Activated CD8-positive, alpha-beta memory T cell treated with anti-CD3 and anti-CD28 coated beads, Interleukin-2, amount 50 U/mL, for 24 hours (primary cell): ENCODE data around the gene SNAP47.

Experiments
- DNase-seq: peaks from one replicate; pipeline ENCODE4 v3.0.0-alpha.2; 2020; ENCODE audit errors: extremely low read depth

The SNAP47 gene

DNA sequence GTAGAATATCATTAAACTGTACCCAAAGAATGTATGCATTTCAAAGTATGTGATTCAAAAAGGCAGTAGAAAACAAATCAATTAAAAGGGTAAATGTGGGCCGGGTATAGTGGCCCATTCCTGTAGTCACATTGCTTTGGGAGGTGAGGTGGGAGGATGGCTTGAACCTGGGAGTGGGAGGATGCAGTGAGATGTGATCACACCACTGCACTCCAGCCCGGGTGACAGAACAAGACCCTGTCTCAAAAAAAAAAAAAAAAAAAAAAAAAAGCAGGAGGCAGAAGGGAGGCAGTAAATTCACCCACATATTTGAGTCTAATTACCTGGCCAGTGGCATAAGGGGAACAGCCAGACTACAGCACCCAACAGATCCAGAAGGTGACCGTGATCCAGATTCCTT lies 62.4 kb downstream of the SNAP47 start:
- DNase-seq: no peak

DNA sequence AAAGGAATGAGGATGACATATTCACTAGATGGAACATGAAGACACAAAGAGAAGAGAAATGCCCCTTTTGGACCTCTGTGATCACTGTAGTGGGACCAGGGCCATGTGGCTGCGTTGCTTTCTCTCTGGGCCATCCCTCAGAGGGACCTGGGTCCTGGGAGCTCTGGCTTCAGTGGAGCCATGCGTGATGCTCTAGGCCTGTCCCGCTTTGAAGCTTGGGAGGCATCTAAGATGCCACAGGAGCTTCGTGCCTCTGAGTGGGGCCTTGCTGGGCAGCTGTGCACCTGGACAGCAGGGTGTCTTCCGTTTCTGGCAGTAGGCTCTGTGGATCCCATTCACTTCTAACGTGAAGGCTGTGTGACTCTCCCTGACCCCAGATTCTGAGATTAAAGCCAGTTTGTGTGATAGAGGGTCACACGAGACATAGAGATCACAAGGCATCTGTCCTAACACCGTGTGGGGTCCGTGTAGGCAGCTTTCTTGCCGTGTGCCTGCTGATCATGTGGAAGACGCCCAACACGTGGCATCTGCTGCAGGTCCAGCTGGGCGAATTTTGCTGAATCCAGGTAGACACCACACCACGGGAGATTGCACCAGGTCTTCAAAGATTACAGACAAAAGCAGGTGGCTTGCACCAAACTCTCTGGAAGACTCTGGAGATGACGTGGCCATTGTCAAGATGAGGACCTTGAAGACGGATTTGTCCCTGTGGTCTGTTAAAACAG lies 63.0 kb downstream of the SNAP47 start:
- no peak for DNase-seq

DNA sequence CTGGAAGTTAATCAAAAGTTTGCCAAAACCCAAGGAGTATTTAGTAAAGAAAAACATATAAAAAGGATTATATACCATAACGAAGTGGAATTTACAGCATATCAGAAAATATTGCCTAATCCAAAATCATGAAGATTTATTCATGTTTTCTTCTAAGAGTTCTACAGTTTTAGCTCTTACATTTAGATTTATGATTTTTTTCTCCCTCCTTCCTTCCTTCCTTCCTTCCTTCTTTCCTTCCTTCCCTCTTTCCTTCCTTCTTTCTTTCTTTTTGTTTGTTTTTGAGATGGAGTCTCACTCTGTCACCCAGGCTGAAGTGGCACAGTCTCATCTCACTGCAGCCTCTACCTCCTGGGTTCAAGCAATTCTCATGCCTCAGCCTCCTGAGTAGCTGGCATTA lies 64.5 kb downstream of the SNAP47 start:
- no peak for DNase-seq

DNA sequence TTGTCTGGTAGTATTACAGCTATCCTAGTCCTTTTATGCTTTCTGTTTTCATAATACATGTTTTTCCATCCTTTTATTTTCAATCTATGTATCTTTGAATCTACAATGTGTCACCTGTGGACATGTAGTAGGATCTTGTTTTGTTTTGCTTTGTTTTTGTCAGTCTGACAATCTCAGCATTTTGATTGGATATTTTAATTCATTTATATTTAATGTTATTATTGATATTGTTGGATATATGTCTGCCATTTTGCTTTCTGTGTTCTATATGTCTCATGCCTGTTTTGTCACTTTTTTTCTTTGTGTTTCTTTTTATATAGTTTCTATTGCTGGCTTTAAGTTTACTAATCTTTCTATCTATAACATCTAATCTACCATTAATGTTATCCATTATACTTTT lies 68.7 kb downstream of the SNAP47 start:
- DNase-seq: no peak

DNA sequence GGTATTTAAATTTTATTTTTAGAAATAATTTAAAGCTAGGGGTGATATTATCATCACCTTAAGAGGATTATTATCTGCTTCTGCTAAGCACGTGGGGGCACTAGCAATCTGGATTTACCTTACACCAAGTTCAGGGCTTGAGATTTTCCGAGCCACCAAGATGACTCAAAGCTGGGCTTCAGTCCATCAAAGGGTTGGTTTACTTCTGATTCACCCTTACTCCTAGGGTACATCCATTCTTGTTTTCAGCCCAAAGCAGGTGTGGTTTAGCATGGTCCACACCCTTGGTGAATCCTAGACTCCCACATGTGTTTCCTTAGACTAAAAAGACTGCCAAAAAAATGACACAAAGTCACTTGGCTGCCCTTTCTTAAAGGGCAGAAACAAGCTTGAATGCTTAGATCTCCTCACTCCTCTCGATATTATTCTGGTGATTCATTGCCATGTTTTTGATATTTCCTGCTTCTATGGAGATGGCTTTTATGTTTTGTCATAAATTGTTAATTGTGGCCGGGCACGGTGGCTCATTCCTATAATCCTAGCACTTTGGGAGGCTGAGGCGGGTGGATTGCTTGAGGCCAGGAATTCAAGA lies 70.5 kb downstream of the SNAP47 start:
- DNase-seq: no peak

DNA sequence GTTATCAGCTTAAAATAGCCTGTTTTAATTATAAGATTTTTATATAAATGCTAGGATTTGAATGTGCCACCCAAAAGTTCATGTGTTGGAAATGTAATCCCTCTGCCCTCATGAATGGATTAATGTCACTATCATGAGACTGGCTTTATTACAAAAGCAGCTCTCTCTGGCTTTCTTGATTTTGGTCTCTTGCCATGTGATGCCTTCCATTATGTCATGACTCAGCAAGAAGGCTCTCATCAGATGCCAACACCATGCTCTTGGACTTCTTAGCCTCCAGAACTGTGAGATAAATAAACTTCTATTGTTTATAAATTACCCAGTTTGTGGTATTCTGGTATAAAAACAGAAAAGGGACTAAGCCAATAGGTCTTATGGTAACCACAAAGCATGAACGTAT lies 73.3 kb downstream of the SNAP47 start:
- no peak for DNase-seq

DNA sequence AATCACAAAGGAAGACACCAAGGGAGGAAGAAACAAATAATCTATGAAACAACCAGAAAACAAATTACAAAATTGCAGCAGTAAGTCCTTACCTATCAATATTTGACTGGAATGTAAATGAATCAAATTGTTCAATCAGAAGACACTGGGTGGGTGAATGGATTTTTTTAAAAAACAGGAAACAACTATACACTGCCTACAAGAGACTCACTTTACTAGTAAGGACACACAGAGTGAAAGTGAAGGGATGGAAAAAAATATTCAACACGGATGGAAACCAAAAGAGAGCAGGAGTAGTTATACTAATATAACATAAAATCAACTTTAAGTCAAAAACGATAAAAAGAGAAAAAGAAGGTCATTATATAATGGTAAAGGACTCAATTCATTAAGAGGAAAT lies 73.8 kb downstream of the SNAP47 start:
- DNase-seq: no peak

DNA sequence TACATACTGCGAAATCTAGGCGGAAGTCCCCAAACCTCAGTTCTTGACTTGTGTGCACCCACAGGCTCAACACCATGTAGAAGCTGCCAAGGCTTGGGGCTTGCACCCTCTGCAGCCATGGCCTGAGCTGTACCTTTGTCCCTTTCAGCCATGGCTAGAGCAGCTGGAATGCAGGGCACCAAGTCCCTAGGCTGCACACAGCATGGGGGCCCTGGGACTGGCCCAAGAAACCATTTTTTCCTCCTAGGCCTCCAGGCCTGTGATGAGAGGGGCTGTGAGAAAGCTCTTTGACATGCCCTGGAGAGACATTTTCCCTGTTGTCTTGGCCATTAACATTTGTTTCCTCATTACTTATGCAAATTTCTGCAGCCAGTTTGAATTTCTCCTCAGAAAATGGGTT lies 78.7 kb downstream of the SNAP47 start:
- DNase-seq: no peak

DNA sequence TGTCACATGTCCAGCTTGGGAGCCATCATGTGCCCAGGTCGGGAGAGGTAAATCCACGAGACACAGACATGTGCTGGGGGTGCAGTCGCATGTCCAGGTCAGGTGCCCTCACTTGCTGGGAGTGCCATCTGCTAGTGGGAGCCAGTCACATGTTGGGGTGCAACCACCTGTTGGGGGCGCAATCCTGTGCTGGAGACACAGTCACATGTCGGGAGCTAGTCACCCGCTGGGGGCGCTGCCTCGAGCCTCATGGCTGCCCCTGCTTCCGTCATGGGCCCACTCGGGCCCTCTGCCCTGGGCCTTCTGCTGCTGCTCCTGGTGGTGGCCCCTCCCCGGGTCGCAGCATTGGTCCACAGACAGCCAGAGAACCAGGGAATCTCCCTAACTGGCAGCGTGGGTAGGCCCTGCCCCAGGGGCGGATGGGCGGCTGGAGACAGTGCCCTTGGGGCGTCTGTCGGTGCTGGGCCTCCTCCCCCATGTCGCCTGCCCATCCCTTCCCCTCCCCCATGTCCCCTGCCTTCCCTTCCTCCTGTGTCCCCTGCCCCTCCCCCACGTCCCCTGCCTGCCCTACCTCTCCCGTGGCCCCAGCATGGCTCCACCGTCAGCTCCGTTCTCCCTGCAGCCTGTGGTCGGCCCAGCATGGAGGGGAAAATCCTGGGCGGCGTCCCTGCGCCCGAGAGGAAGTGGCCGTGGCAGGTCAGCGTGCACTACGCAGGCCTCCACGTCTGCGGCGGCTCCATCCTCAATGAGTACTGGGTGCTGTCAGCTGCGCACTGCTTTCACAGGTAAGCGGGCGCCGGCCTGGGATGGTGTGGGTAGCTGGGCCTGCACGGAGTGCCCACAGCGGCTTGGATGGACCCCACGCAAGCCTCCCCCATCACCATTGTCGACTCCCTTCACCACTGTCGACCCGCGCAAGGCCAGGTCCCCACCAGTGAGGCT lies 80.5 kb downstream of the SNAP47 start, which contains the start of gene PRSS38:
Gene PRSS38, plus strand, starts transcription at position 208 of the 942 bp plus-strand sequence. Its CDS starts 42 bp downstream, at position 250.
- no peak for DNase-seq

DNA sequence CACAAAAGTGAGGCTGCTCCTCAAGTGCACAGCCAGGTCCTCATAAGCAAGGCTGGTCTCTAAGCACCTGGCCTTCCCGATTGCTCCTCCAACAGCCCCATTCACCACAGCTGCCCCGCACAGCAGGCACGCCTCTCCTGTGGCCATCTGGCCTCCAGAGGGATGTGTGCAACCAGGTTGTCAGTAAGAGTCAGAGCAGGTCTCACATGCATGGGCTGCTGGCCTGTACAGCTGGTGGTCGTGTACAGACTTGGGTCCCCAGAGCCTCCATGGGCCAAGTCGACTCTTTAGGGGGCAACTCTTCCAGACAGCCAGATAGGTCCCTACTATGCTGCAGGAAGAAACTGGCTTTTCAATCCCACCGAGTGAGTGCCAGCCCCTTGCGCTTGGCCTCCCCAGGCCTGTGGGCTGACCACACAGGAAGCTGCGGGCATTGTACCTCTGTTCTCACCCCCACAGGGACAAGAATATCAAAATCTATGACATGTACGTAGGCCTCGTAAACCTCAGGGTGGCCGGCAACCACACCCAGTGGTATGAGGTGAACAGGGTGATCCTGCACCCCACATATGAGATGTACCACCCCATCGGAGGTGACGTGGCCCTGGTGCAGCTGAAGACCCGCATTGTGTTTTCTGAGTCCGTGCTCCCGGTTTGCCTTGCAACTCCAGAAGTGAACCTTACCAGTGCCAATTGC lies 81.7 kb downstream of the SNAP47 start:
- DNase-seq: no peak

DNA sequence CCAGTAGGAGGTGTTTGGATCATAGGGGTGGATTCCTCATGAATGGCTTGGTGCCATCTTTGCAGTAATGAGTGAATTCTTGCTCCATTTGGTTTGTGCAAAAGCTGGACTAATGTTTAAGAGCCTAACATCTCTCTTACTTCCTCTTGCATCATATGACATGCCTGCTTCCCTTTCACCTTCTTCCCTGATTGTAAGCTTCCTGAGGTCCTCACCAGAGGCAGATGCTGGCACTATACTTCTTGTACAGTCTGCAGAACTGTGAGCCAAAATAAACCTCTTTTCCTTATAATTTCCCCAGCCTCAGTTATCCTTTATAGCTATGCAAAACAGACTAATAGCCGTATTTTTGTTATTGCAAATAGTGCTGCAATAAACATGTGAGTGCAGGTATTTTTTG lies 88.3 kb downstream of the SNAP47 start:
- DNase-seq: no peak

DNA sequence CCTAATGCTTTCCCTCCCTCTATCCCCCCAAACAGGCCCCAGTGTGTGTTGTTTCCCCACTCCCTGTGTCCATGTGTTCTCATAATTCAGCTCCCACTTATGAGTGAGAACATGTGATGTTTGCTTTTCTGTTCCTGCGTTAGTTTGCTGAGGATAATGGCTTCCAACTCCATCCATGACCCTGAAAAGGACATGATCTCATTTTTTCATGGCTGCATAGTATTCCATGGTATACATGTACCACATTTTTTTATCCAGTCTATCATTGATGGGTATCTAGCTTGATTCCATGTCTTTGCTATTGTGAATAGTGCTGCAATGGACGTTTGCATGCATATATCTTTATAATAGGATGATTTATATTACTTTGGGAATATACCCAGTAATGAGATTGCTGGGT lies 89.0 kb downstream of the SNAP47 start:
- no peak for DNase-seq

DNA sequence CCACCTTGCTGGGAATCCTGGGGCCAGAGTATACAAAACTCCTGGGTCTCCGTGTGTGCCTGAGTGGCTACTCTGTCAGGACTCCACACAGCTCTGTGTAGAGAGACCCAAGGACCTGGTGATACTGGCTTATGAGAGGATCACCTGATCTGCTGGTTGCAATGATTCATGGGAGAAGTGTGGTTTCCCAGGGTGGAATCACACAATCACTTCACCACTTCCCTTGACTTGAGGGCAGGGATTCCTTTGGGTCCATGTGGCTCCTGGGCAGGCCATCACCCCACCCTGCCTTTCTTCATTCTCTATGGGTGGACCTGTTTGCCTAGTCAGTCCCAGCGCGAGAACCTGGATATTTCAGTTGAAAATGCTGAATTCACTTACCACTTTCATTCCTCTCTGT lies 93.6 kb downstream of the SNAP47 start:
- no peak for DNase-seq
